Stimulated activated CD4-positive, alpha-beta T cell treated with anti-CD3 and anti-CD28 coated beads, Interleukin-1b, Interleukin-23, amount 100 ng/mL, for 1 hour (primary cell): Measurements from ENCODE around the gene ZNF221.
"Not testable (repeated sequence)": the region's sequence is repeated elsewhere in the genome, so short reads cannot be mapped to it uniquely, and the experiment has no call there.

Experiments
- DNase-seq, 2 donors: peaks; one replicate each; pipeline ENCODE4 v3.0.0-alpha.2; 2020; ENCODE audit warnings: low read depth in 2 of 2

ZNF221 gene

GRCh38 chr19:43950834-43951645 lies at the start of gene ZNF221:
Gene ZNF221, plus strand, starts transcription at chr19:43951228. Its CDS starts 11,499 bp downstream, at chr19:43962727.
- peak; percentile 2 to 12 for DNase-seq

GRCh38 chr19:43901395-43902390 lies 49.3 kb upstream of the ZNF221 start:
- peak in 1 of 2 donors; percentile 48 for DNase-seq

GRCh38 chr19:43902399-43902798 lies 48.6 kb upstream of the ZNF221 start:
- no peak for DNase-seq

GRCh38 chr19:43905897-43906296 lies 45.1 kb upstream of the ZNF221 start:
- DNase-seq = no peak

GRCh38 chr19:43906774-43907173 lies 44.3 kb upstream of the ZNF221 start:
- no peak for DNase-seq

- DNase-seq = no peak
Measured at GRCh38 chr19:43908659-43909058, 42.4 kb upstream of the ZNF221 start.

GRCh38 chr19:43910884-43911283 lies 40.1 kb upstream of the ZNF221 start:
- no peak for DNase-seq

GRCh38 chr19:43913383-43913782 lies 37.6 kb upstream of the ZNF221 start:
- DNase-seq = no peak

- DNase-seq = no peak
Measured at GRCh38 chr19:43914051-43914450, 37.0 kb upstream of the ZNF221 start.

GRCh38 chr19:43923875-43924274 lies 27.2 kb upstream of the ZNF221 start:
- no peak for DNase-seq

- no peak for DNase-seq
Measured at GRCh38 chr19:43928820-43929219, 22.2 kb upstream of the ZNF221 start.

GRCh38 chr19:43934055-43934984 lies 16.7 kb upstream of the ZNF221 start:
- no peak for DNase-seq

GRCh38 chr19:43934985-43935708 lies 15.9 kb upstream of the ZNF221 start, which contains the start of gene ZNF45:
Gene ZNF45, minus strand, starts transcription at chr19:43935282. Its CDS starts 13,097 bp downstream, at chr19:43922185.
- peak; percentile 64 to 70 for DNase-seq

GRCh38 chr19:43936188-43936587 lies 14.8 kb upstream of the ZNF221 start:
- DNase-seq = no peak

GRCh38 chr19:43939557-43940260 lies 11.3 kb upstream of the ZNF221 start:
- no peak for DNase-seq

GRCh38 chr19:43940719-43941118 lies 10.3 kb upstream of the ZNF221 start:
- DNase-seq = no peak

GRCh38 chr19:43941209-43941608 lies 9.8 kb upstream of the ZNF221 start:
- DNase-seq = no peak

GRCh38 chr19:43947412-43947811 lies 3.6 kb upstream of the ZNF221 start:
- DNase-seq = not testable (repeated sequence)

GRCh38 chr19:43949803-43950202 lies 1.2 kb upstream of the ZNF221 start:
- DNase-seq = not testable (repeated sequence)

- no peak for DNase-seq
Measured at GRCh38 chr19:43956827-43957226, 5.8 kb downstream of the ZNF221 start.
